HG03520 (cell line): ENCODE measurements around the gene UNC5CL.
"Not testable (repeated sequence)": the region's sequence is repeated elsewhere in the genome, so short reads cannot be mapped to it uniquely, and the experiment has no call there.

Experiments used
- ATAC-seq: cut with Tn5 transposase; IDR thresholded peaks from one replicate; pipeline ENCODE4 v1.9.1; 2021; ENCODE audit warnings: mild to moderate bottlenecking, moderate library complexity; ENCODE audit not compliant: unreplicated experiment

UNC5CL gene

GRCh38 chr6:41040101-41040939 lies 1.3 kb upstream of the UNC5CL start:
- no peak for ATAC-seq

DNA sequence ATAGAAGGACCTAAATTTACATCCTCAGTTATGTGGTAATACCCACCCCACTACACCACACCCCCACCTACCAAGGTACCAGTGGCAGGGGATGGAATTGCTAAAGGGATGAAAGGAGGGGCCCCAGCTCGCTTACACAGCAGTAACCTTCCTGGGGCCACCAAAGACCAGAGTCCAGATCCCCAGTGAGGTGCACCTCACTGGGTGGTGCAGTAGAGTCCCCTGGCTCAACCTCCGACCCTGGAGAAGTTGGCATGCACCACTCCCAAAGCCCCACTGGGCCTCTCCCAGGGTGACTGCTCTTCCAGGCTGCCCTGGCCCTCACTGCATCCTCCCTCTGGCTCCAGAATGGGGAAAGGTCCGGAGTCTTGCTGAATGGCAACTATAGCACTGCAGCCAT lies 816 bp downstream of the UNC5CL start:
- ATAC-seq: no peak

DNA sequence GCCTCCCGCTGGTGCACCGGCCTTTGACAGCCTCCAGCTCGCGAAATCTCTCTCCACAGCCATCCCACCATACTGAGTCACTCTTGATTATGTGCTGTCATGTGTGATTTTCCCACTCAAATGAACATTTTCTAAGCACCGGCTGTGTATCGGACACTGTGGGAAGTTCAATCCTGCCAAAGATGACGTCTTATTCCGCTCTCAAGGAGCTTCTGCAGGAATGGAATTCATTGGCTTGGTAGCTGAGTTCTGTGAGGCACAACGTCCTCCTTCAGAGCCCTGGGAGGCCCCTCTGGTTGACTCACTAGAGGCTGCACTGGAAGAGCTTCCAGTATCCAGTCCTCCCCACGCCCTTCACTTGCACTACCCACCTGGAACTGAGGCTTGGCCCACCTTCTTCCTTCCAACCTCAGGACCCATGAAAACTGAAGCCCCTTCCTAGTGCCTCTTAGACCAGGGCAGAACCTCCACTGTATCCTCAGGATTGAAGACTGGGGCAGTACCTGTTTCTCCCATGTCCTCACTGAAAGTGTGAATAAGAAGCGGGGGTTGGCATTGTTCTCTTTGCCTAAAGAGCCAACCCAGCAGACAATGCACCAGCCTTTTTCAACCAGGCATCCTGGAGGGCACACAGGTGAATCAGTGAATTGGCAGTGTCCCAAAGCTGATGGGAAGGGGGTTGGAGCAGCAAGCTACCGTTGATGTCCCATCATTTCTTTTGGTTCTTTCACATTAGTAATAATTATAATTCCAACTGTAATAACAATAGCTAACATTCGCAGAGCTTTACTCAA lies 1.7 kb downstream of the UNC5CL start:
- no peak for ATAC-seq

DNA sequence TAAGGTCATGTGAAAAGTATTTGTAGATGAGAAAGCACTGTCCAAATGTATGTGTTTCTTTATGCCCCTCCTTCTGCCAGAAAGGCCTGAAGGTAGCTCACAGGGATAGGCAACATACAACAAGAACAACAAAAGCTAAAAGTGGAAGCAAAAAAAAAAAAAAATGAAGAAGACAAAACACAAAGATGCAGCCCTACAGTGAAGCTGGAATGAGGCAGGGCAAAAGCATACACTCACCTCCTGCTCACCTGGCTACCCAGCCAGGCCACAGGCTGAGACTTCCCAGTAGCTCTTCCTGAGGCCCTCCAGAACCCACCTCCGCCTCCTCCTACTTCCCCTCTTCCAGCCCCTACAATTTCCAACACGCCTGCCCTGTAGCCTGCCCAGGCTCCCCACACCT lies 2.4 kb downstream of the UNC5CL start:
- ATAC-seq: no peak

GRCh38 chr6:41036186-41036585 lies 2.8 kb downstream of the UNC5CL start:
- ATAC-seq: no peak

DNA sequence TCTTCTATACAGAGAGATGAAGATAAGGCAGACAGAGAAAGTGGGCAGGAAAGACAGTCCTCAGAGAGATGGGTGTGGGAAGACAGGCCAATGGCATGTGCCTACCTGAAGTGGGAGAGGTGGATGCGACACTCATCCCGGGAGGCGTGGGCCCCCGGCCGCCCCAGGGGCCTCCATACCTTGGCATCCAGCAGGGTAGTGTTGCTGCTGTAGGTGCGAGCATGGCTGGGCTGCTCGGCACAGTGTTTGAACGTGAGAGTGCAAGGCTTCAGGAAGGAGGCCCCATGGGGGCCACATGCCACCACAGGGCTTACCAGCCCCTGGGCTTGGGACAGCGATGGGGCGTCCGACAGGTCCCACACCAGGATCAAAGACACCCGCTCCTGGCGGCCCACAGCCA lies 5.2 kb downstream of the UNC5CL start:
- ATAC-seq: no peak

DNA sequence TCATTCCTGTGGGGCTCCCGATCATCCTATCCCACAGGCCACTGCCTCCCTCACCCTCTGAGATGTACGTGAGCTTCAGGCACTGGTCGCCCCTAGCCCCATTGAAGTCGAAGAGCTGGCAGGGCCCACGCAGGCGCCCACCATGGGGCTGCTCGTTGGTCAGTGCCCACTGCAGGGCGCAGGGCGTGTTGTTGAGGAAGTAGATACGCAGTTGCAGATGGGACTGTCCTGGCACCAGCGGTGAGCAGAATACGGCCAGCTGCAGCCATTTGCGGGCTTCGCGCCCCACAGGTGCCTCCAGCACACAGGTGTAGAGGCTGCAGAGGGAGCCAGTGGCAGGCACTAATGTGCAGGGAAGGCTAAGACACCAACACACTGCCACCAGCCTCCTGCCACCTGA lies 6.2 kb downstream of the UNC5CL start:
- no peak for ATAC-seq

- ATAC-seq: peak; percentile 16
Observed at GRCh38 chr6:41028561-41029412, 10.2 kb downstream of the UNC5CL start.

DNA sequence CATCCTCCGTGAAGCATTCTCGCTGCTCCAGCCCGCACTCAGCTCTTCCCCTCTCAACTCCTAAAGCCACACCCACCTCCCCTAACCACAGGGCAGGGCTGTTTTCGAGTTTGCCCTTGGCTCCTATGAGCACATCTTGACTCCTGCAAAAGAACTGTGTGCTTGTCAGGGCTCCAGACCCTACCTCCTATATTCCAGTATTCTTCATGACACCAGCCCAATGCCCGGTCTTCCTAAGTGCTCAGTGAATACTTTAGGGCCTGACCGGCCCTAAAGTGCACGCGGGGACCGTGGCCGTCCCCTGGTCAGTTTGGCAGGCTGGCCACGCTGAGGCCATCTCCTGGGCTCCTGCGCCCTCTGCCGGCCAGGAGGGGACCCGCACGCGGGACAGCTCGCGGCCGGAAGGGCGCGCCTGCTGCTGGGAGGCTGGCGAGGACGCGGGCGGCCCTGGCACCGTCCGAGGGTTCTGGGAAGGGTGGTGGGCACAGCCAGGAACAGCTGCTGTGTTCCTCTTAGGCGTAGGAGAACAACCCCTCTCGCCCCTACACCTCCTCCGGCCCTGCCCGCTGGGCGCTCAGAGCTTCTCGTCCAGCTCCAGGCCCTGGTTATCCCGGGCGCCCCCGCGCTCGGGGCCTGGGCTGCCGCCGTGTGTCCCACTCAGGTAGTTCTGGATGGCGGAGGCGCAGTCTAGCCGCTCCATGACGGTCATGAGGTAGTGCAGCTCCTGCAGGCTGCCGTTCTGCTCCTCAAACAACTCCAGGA lies 11.0 kb downstream of the UNC5CL start:
- peak; percentile 65 for ATAC-seq

DNA sequence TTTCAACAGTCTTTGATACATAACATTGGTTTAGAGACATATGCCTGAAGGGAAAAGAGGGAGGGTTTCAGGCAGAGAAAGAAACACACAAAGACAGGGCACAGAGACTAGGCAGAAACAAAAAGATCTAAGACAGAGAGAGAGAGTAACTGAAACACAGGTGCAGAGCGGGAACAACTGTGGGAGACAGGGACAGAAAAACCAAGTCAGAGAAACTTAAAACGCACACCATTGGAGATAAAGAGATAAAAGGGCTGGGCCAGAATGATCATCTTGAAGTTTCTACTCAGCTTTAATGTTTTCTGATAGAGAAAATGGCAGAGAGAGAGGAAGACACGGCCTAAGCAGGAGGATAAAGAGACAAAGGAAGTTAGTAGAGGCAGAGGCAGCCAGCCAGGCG lies 11.8 kb downstream of the UNC5CL start:
- no peak for ATAC-seq

DNA sequence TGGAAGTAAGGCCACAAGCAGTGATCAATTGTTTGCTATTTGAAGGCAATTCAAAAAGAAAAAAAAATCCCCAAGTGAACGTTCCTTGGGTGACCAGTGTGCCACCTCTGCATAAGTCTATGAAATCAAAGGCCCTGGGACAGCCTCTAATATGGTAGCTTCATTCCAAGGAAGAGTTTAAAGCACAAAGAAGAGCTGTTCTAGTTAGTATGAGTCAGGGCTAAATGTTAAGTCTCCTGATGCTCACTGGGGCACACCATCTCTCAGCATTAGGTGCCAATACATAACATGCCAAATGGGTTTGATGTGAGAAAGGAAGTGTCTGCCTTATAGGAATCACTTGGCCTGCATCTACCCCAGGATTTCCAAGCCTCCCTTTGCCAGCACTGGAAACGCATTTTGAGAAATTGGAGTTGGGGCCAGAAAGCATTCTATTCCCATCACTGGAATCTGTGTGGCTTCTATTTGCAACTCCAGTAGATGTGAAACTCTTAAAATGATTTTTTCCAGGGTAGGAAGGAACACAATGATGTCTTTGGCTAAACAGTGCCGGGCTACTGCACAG lies 13.0 kb downstream of the UNC5CL start:
- ATAC-seq: no peak

- ATAC-seq: no peak
Observed at GRCh38 chr6:41023114-41023513, 15.9 kb downstream of the UNC5CL start.

DNA sequence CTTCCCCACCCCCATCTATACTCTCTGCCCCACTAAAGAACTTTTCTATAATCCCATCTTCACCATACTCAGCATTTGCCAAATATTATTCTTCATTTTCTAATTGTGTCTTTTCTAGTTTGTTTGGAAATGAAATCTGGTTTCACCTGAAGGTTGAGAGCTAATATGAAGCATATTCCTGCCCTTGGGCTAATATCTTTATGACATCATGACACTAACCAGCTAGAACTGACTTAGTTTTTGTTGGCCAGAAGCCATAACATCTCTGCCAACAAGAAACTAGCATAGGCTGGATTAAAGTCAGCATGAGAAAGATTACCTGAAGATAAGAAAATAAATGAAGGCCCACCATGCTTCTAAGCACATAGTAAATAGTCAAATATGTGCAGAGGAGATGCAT lies 16.7 kb downstream of the UNC5CL start:
- no peak for ATAC-seq

DNA sequence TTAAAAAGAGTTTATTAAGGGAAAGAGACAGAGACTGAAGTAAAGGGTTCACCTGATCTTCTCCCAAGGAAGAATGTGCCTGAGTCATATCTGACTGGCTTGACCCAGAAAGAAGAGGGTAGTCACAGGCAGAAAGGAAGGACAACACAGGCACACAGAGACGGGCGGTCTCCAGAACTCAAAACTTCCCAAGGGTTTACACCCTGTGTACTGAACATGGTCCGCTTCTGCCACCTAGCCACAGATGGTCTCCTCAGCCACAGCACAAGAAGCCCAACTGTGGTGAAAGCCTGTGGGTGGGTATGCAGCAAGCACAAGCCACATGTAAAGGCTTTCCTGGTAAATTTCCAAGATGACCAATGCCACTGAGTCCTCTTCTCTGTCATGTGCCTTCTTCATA lies 17.2 kb downstream of the UNC5CL start:
- no peak for ATAC-seq

- no peak for ATAC-seq
Observed at GRCh38 chr6:41017663-41018062, 21.4 kb downstream of the UNC5CL start.

- ATAC-seq: not testable (repeated sequence)
Observed at GRCh38 chr6:41015860-41016259, 23.2 kb downstream of the UNC5CL start.

- ATAC-seq: no peak
Observed at GRCh38 chr6:41014780-41015179, 24.2 kb downstream of the UNC5CL start.

GRCh38 chr6:41013466-41014153 lies 25.4 kb downstream of the UNC5CL start:
- ATAC-seq: no peak

- ATAC-seq: no peak
Observed at GRCh38 chr6:41011673-41012072, 27.3 kb downstream of the UNC5CL start.

GRCh38 chr6:41009669-41010068 lies 29.4 kb downstream of the UNC5CL start:
- no peak for ATAC-seq
